Bone marrow (tissue), 2 donors: ENCODE measurements around the gene FRMPD4.

ENCODE experiments used
- DNase-seq, 2 donors: peaks; one replicate each; lab custom pipeline; 2025; lab: John Stamatoyannopoulos, UW

The FRMPD4 gene

GRCh38 chrX:12366440-12366839, 228.2 kb downstream of the FRMPD4 start:
- DNase-seq = no peak

GRCh38 chrX:12367254-12367653, 229.0 kb downstream of the FRMPD4 start:
- no peak for DNase-seq

- DNase-seq = no peak
Observed at GRCh38 chrX:12370497-12370986, 232.3 kb downstream of the FRMPD4 start.

- DNase-seq = no peak
Observed at GRCh38 chrX:12372111-12372510, 233.8 kb downstream of the FRMPD4 start.

- DNase-seq = no peak
Observed at GRCh38 chrX:12374286-12374685, 236.0 kb downstream of the FRMPD4 start.

GRCh38 chrX:12378253-12378652, 240.0 kb downstream of the FRMPD4 start:
- no peak for DNase-seq

- DNase-seq = no peak
Observed at GRCh38 chrX:12378706-12379105, 240.4 kb downstream of the FRMPD4 start.

GRCh38 chrX:12379671-12380070, 241.4 kb downstream of the FRMPD4 start:
- DNase-seq = no peak

- no peak for DNase-seq
Observed at GRCh38 chrX:12383196-12383595, 244.9 kb downstream of the FRMPD4 start.

- no peak for DNase-seq
Observed at GRCh38 chrX:12390301-12390700, 252.0 kb downstream of the FRMPD4 start.

GRCh38 chrX:12396584-12396983, 258.3 kb downstream of the FRMPD4 start:
- DNase-seq = no peak

GRCh38 chrX:12400218-12400617, 261.9 kb downstream of the FRMPD4 start:
- DNase-seq = no peak

- no peak for DNase-seq
Observed at GRCh38 chrX:12401252-12401651, 263.0 kb downstream of the FRMPD4 start.

GRCh38 chrX:12403474-12404082, 265.3 kb downstream of the FRMPD4 start:
- no peak for DNase-seq

GRCh38 chrX:12405306-12405705, 267.0 kb downstream of the FRMPD4 start:
- no peak for DNase-seq

- no peak for DNase-seq
Observed at GRCh38 chrX:12410523-12410922, 272.2 kb downstream of the FRMPD4 start.

GRCh38 chrX:12411831-12412230, 273.6 kb downstream of the FRMPD4 start:
- no peak for DNase-seq

GRCh38 chrX:12412561-12412960, 274.3 kb downstream of the FRMPD4 start:
- no peak for DNase-seq

GRCh38 chrX:12419591-12419990, 281.3 kb downstream of the FRMPD4 start:
- DNase-seq = no peak

- no peak for DNase-seq
Observed at GRCh38 chrX:12421918-12422317, 283.6 kb downstream of the FRMPD4 start.

- DNase-seq = no peak
Observed at GRCh38 chrX:12423346-12423745, 285.1 kb downstream of the FRMPD4 start.

GRCh38 chrX:12425496-12425895, 287.2 kb downstream of the FRMPD4 start:
- no peak for DNase-seq

- DNase-seq = no peak
Observed at GRCh38 chrX:12426420-12426819, 288.1 kb downstream of the FRMPD4 start.

- DNase-seq = no peak
Observed at GRCh38 chrX:12434493-12434892, 296.2 kb downstream of the FRMPD4 start.
